Hepatocyte (in vitro differentiated cells): ENCODE measurements around the gene ZNF714. TPM values are rescaled to one million over a fixed set of nuclear protein-coding genes. Genes with fewer than 3 reads are reported as not detected.

Experiments
- DNase-seq: peaks from one replicate; pipeline ENCODE4 v3.0.0-alpha.2; 2016; ENCODE audit warnings: low spot score
- H2AFZ ChIP-seq: fragments of 200-600 bp; sonication (generic); 2 replicates; pipeline ENCODE4 v1.6.0; 2016; ENCODE audit warnings: antibody characterized with exemption, mild to moderate bottlenecking
- H3K27ac ChIP-seq: fragments of 200-600 bp; sonication (generic); 2 replicates; pipeline ENCODE4 v1.5.1; 2016; ENCODE audit warnings: mild to moderate bottlenecking
- H3K27me3 ChIP-seq: fragments of 200-600 bp; sonication (generic); 2 replicates; pipeline ENCODE4 v1.6.1; 2016
- H3K36me3 ChIP-seq: fragments of 200-600 bp; sonication (generic); replicated peaks from 2 replicates; pipeline ENCODE4 v1.5.1; 2016; ENCODE audit warnings: low read depth; ENCODE audit not compliant: insufficient read depth
- H3K4me1 ChIP-seq: fragments of 200-600 bp; sonication (generic); 2 replicates; pipeline ENCODE4 v1.5.1; 2016; ENCODE audit warnings: mild to moderate bottlenecking, moderate library complexity; ENCODE audit not compliant: insufficient read depth
- H3K4me2 ChIP-seq: fragments of 200-600 bp; sonication (generic); 2 replicates; pipeline ENCODE4 v1.6.0; 2016
- H3K4me3 ChIP-seq: fragments of 200-600 bp; sonication (generic); 2 replicates; pipeline ENCODE4 v1.5.1; 2016; ENCODE audit warnings: mild to moderate bottlenecking
- H3K79me2 ChIP-seq: fragments of 200-600 bp; sonication (generic); 2 replicates; pipeline ENCODE4 v1.6.0; 2017; ENCODE audit warnings: mild to moderate bottlenecking
- H3K9me2 ChIP-seq: fragments of 200-600 bp; sonication (generic); replicated peaks from 2 replicates; pipeline ENCODE4 v1.6.0; 2017; ENCODE audit warnings: mild to moderate bottlenecking; ENCODE audit not compliant: insufficient read depth
- H3K9me3 ChIP-seq: fragments of 200-600 bp; sonication (generic); 2 replicates; pipeline ENCODE4 v1.5.1; 2016; ENCODE audit warnings: low read depth, mild to moderate bottlenecking
- H4K20me1 ChIP-seq: fragments of 200-600 bp; sonication (generic); 2 replicates; pipeline ENCODE4 v1.6.0; 2016; ENCODE audit warnings: mild to moderate bottlenecking; ENCODE audit not compliant: insufficient read depth, poor library complexity, severe bottlenecking
- EZH2 ChIP-seq: fragments of 200-600 bp; sonication (generic); IDR thresholded peaks from 2 replicates; pipeline ENCODE4 v1.6.1; 2016; ENCODE audit warnings: antibody characterized with exemption, mild to moderate bottlenecking, borderline replicate concordance
- EZH2phosphoT487 ChIP-seq: fragments of 200-600 bp; sonication (generic); IDR thresholded peaks from one replicate; pipeline ENCODE4 v1.6.1; 2018; ENCODE audit warnings: antibody characterized with exemption, mild to moderate bottlenecking, low read depth, moderate library complexity; ENCODE audit not compliant: unreplicated experiment, severe bottlenecking
- WGBS: methylation state at CpG from one replicate; pipeline ENCODE4 v1.1.6; 2016; ENCODE audit warnings: low lambda C conversion rate; ENCODE audit errors: missing lambda C conversion rate; 5-methylcytosine and 5-hydroxymethylcytosine counted together
- polyA plus RNA-seq: library from polyadenylated mRNA; unstranded; fragments of >200 nt; fragmentation: Nextera tagmentation; extraction: Ambion mirVana; gene quantifications from 2 replicates; pipeline ENCODE4 v1.2.1, GENCODE V29; 2016
- total RNA-seq: library from RNA; depleted of rRNA; stranded (reverse); fragments of >200 nt; gene quantifications from 2 replicates; pipeline ENCODE4 v1.2.3, GENCODE V29; 2014
- TF ChIP-seq, protein P1 (sequence below): fragments of 200-600 bp; sonication (generic); IDR thresholded peaks from 2 replicates; pipeline ENCODE4 v1.5.1; 2016; ENCODE audit warnings: antibody characterized with exemption, mild to moderate bottlenecking; ENCODE audit not compliant: poor library complexity

The ZNF714 gene
- total and polyA plus RNA-seq, 2 experiments from 2014 or later = 11.5 to 14.2 TPM

DNA sequence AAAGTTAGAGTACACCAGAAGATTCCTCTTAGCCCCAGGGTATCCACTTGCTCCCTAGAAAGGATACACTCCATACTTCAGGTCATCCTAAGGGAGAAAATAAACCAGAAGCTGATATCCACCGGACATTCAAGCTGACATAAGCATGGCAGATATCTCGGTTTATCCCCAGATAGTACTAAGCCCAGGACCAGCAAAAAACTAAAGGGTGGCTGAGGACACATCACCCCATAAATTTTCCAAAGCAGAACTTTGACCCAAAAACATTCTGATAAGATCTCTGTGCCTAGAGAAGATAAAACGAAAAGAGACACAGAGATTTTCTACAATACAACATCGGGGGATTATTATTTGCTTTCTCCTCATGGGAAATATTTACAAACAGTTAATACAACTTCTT lies 45.9 kb downstream of the ZNF714 start:
- DNase-seq = no peak
- Histone ChIP-seq H3K4me2 (peak overlapping the region; percentile 65), H3K4me3 (no peak overlapping the region), H3K27ac (peak overlapping the region; percentile 81), H3K9me2 (no peaks in the 10 kb centered on the region), H4K20me1 (no peaks in the 10 kb centered on the region), H3K27me3 (no peaks in the 10 kb centered on the region), H3K36me3 (no peaks in the 10 kb centered on the region), H3K9me3 (no peaks in the 10 kb centered on the region), H3K79me2 (no peaks in the 10 kb centered on the region), H3K4me1 (peaks cover 27% of the 10 kb centered on the region), H2AFZ (no peak overlapping the region)
- 9% methylated on average over 4 of the region's 4 CpGs for WGBS
- TF ChIP-seq EZH2 (no peak), EZH2phosphoT487 (no peak)
- TF ChIP-seq, protein P1, sequence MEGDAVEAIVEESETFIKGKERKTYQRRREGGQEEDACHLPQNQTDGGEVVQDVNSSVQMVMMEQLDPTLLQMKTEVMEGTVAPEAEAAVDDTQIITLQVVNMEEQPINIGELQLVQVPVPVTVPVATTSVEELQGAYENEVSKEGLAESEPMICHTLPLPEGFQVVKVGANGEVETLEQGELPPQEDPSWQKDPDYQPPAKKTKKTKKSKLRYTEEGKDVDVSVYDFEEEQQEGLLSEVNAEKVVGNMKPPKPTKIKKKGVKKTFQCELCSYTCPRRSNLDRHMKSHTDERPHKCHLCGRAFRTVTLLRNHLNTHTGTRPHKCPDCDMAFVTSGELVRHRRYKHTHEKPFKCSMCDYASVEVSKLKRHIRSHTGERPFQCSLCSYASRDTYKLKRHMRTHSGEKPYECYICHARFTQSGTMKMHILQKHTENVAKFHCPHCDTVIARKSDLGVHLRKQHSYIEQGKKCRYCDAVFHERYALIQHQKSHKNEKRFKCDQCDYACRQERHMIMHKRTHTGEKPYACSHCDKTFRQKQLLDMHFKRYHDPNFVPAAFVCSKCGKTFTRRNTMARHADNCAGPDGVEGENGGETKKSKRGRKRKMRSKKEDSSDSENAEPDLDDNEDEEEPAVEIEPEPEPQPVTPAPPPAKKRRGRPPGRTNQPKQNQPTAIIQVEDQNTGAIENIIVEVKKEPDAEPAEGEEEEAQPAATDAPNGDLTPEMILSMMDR = no peak

DNA sequence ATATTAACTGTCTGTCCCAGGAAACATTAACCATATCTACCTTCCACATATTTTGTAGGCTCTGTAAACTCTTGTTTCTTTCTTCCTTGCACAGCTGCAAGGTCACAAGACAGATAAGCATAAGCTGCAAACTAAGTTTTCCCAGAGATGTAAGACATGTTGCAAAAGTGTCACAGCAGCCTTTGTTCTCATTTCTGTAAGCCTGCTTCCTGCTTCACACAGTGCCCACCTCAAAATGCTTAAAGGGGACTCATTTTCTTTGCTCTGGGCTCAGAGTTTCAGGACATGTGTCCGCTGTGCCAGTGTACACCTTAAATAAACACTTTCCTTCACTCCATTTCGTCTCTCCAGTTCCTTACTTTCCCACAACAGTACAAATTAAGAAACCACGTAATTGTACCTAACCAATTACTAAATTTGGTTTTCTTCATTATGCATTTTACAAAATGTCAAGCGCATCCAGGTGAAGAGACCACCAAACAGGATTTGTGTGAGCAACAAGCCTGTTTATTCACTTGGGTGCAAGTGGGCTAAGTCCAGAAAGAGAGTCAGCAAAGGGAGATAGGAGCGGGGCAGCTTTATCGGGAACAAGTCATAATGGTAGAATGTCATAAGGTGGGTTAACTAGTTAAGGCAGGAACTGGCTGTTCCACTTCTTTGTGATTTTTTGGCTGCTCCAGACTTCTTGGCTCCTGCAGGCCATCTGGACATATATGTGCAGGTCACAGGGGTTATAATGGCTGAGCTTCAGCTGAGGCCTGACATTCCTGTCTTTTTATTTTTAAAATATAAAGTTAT lies 47.1 kb downstream of the ZNF714 start:
- DNase-seq = no peak
- H3K79me2 ChIP-seq = no peaks in the 10 kb centered on the region
- TF ChIP-seq EZH2 (no peak), EZH2phosphoT487 (no peak)
- TF ChIP-seq, protein P1 = no peak
- H3K27ac ChIP-seq = peak overlapping the region; percentile 81
- H3K36me3 ChIP-seq = no peaks in the 10 kb centered on the region
- no peak overlapping the region for H3K4me3 ChIP-seq
- H3K9me3 ChIP-seq = no peaks in the 10 kb centered on the region
- H3K4me2 ChIP-seq = peak overlapping the region; percentile 65
- H2AFZ ChIP-seq = peak overlapping the region; percentile 36
- H3K4me1 ChIP-seq = peaks cover 27% of the 10 kb centered on the region
- no peaks in the 10 kb centered on the region for H4K20me1 ChIP-seq
- H3K9me2 ChIP-seq = no peaks in the 10 kb centered on the region
- WGBS = 56% methylated on average over 6 of the region's 6 CpGs
- H3K27me3 ChIP-seq = no peaks in the 10 kb centered on the region

DNA sequence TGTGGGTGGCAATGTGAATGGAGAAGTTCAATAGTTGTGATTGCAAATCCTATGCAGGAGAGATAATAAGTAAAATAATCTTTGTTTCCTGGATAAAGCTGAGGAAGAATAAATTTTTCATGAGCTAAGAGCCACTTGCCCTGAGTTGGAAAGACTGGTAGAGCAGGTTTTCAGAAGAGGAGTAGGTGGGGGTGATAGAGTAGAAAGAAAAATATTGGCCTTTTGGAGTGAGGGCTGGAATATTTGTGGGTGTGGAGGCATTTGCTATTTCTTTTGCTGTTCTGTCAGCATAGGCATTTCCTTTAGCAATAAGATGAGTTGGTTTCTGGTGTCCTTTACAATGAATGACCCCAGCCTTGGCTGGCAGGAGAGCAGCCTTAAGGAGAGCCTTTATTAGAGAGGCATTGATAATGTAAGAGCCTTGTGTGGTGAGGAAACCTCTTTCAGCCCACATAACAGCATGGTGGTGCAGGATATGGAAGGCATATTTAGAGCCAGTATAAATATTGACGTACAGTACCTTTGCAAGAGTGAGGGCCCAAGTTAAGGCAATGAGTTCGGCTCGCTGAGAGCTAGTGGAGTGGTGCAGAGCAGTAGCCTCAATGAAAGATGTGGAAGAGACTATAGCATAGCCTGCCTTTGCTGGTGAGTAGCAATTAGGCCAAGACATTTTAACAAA lies 48.2 kb downstream of the ZNF714 start:
- 67% methylated on average over 3 of the region's 3 CpGs for WGBS
- H3K4me2 ChIP-seq = no peak overlapping the region

More for the DNA sequence above, 48.2 kb downstream of the ZNF714 start:
- H3K36me3 ChIP-seq = no peaks in the 10 kb centered on the region
- TF ChIP-seq, protein P1 = no peak
- TF ChIP-seq EZH2phosphoT487 (no peak), EZH2 (no peak)
- DNase-seq = peak; percentile 25
- no peaks in the 10 kb centered on the region for H3K9me2 ChIP-seq
- no peak overlapping the region for H3K4me3 ChIP-seq
- H2AFZ ChIP-seq = no peak overlapping the region
- no peaks in the 10 kb centered on the region for H3K9me3 ChIP-seq
- H3K27me3 ChIP-seq = no peaks in the 10 kb centered on the region
- no peaks in the 10 kb centered on the region for H4K20me1 ChIP-seq
- peak overlapping the region; percentile 81 for H3K27ac ChIP-seq
- no peaks in the 10 kb centered on the region for H3K79me2 ChIP-seq
- peaks cover 27% of the 10 kb centered on the region for H3K4me1 ChIP-seq
